Coronary artery (tissue), 2 donors: Measurements from ENCODE around the gene CTNNBL1.

ENCODE experiments used
- DNase-seq: peaks from one replicate; pipeline ENCODE4 v3.0.0-alpha.2; 2017; ENCODE audit warnings: low spot score
- H3K27ac ChIP-seq, 2 donors: fragments of 200-600 bp; sonication (generic); one replicate each; pipeline ENCODE4 v1.5.1; 2016 to 2019
- H3K4me3 ChIP-seq: fragments of 200-600 bp; sonication (generic); 2 replicates; pipeline ENCODE4 v1.5.1; 2016; ENCODE audit warnings: mild to moderate bottlenecking, moderate library complexity
- TF ChIP-seq, protein P1 (sequence below): fragments of 200-600 bp; sonication (generic); IDR thresholded peaks from one replicate; pipeline ENCODE4 v1.5.1; 2019; ENCODE audit warnings: antibody characterized with exemption

Gene CTNNBL1

DNA sequence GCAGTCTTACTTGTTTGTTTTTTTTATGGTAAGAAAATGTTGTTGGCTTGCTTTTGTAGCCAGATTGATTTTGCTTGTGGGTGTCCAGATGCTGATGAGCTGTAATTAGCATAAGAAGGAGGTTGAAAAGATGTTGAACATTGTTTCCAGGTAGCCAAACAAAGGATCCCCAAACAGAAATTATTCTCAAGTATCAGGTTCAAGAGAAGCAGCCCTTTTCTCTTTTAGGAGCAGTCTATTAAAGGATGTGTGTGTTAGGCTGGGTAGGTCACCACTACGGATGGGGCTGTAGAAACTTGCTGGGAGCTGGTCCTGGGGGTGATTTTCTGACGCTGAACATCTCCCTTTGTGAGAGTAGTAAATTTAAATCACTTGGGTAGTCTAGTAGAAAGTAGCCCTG is 122.2 kb downstream of the CTNNBL1 start:
- H3K4me3 ChIP-seq: no peak overlapping the region
- no peak overlapping the region for H3K27ac ChIP-seq
- DNase-seq: no peak
- TF ChIP-seq, protein P1, sequence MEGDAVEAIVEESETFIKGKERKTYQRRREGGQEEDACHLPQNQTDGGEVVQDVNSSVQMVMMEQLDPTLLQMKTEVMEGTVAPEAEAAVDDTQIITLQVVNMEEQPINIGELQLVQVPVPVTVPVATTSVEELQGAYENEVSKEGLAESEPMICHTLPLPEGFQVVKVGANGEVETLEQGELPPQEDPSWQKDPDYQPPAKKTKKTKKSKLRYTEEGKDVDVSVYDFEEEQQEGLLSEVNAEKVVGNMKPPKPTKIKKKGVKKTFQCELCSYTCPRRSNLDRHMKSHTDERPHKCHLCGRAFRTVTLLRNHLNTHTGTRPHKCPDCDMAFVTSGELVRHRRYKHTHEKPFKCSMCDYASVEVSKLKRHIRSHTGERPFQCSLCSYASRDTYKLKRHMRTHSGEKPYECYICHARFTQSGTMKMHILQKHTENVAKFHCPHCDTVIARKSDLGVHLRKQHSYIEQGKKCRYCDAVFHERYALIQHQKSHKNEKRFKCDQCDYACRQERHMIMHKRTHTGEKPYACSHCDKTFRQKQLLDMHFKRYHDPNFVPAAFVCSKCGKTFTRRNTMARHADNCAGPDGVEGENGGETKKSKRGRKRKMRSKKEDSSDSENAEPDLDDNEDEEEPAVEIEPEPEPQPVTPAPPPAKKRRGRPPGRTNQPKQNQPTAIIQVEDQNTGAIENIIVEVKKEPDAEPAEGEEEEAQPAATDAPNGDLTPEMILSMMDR: no peak

DNA sequence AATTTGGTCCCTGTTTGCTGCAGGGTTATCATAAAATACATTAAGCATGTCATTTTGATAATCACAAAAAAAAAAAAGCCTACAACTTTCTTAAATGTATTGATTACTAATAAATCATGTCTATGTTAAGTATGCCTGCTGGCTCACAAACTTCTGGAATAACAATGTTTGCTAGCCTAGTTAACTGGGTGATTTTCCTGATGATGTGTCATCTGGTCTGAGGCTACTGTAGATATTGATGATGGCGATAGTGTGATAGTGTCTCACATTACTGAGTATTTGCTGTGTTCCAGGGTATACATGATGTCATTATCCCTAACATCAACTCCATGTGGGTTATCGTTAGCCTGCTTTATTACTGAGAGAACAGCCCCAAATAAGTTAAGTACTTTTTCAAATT is 122.9 kb downstream of the CTNNBL1 start:
- DNase-seq: no peak
- no peak overlapping the region for H3K27ac ChIP-seq
- TF ChIP-seq, protein P1: no peak

DNA sequence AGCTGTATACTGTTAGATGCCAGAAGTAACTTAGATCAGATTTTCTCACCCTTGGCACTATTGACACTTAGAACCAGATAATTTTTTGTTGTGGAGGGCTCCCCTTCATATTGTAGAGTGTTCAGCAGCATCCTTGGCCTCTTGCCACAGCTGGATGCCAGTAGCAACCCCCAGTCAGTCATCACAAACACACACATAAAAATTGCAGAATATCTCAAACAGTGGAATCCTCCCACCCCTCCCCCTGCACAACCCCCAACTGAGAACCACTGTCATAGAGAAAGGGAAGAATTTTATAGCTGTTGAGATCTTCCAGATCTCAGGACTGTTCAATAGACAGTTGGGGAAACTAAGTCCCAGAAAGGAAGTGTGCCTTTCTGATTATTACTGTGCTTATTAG is 127.9 kb downstream of the CTNNBL1 start:
- no peak overlapping the region for H3K4me3 ChIP-seq
- no peak for DNase-seq
- TF ChIP-seq, protein P1: no peak
- no peak overlapping the region for H3K27ac ChIP-seq

More for the DNA sequence above, 122.9 kb downstream of the CTNNBL1 start:
- no peak overlapping the region for H3K4me3 ChIP-seq

DNA sequence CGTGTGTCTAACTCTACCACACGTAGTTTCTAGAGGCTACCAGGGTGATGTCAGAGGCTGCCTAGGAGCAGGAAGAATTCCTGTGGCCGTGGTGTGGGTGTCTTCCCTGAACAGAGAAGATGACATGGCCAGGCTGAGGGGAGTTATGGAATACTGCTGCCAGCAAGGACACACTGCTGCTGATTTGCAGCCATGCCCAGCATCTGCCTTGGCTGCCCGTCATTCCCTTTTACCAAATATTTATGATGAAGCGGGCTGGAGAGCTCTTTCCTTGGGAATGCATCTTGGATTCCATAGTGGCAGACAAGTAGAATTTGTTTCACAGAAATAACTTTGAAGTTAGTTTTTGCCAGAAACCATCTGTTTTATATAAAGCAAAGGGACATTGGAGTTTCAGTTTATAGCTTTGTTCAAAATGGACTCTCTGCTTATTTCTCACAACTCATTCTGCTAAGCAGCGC is 128.3 kb downstream of the CTNNBL1 start:
- Histone ChIP-seq H3K27ac (no peak overlapping the region), H3K4me3 (no peak overlapping the region)
- TF ChIP-seq, protein P1: no peak
- no peak for DNase-seq

DNA sequence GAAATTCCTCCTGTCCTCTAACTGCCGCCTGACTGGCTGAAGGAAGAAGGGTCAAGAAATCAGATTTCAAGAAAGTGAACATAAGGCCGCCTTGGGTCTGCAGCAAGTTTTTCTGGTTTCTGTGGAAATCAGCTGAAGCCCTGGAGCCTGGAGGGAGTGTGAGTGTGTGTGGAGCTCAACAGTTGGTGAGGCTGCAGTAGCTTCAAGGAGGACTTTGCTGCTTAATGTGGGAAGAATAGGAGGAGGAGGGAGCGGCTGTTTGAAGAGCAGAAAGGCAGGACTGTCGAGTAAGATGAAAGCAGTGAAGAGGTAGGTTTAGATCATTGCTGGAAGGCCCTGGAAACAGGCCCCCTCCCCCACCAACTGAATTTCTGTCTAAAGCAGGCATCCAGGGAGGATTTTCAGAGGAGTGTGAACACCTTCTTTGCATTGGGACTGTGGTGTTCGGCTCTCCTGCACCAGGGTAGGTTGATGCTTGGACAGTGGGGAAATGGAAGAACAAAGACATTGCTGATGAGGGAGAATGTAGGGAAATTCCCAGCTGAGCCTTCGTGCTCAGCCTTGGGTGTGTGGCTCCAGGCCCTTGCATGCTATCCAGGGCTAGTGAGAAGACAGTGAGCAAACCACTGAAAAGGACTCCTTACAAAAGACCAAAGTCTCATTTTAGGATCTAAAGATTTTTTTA is 129.6 kb downstream of the CTNNBL1 start:
- Histone ChIP-seq H3K4me3 (no peak overlapping the region), H3K27ac (no peak overlapping the region)
- no peak for DNase-seq
- TF ChIP-seq, protein P1: no peak

DNA sequence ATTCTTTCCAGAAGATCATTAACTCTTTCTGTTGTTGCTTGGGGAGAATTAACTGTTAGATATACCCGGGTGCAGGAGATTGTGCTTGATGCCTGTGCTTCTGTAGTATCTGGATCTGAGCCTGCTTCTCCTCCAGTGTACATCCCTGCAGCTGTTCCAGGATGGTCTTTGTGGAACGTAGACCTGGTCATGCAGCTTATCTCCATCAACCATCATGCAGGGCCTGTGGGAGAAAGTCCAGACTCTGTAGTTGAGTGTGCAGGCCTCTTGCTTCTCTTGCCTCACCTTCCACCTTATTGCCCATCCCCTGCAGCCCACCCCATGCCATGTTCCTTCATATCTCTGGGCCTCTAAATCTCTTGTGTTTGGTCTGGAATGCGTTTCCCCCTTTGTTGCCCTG is 133.8 kb downstream of the CTNNBL1 start:
- TF ChIP-seq, protein P1: no peak
- DNase-seq: no peak
- Histone ChIP-seq H3K27ac (no peak overlapping the region), H3K4me3 (no peak overlapping the region)

DNA sequence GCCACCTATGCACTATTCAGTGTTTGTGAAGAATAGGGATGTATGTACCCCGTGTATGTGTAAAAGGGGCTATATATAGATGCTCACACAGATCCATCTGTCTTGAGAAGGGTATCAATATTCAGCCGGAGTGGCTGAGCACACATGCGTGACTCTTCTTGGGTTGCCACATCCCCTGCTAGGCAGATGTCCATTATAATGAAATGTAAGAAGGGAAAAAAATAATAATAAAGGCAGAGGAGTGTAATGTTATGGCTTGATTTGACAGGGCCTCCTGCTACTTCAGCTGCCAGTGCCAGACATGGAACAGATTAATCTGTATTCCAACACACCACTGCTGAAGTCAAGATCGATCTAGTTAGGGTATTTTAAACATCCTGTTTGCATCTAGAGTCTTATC is 134.9 kb downstream of the CTNNBL1 start:
- no peak overlapping the region for H3K27ac ChIP-seq
- H3K4me3 ChIP-seq: no peak overlapping the region
- TF ChIP-seq, protein P1: no peak
- DNase-seq: no peak
